Stomach (tissue), 4 donors: ENCODE data around the gene FLOT2.

Experiments
- EP300 ChIP-seq: sonication (generic); formaldehyde crosslinking; IDR thresholded peaks from one replicate; pipeline ENCODE4 v1.6.1; 2017; ENCODE audit warnings: antibody characterized with exemption
- POLR2A ChIP-seq, 4 donors: fragments of 450-650 bp; IDR thresholded peaks; one replicate each; pipeline ENCODE4 v1.6.1; 2016; ENCODE audit warnings: antibody characterized with exemption in 4 of 4, control low read depth in 2 of 4, mild to moderate bottlenecking in 1 of 4, moderate library complexity in 1 of 4
- POLR2AphosphoS5 ChIP-seq, 3 donors: sonication (generic); formaldehyde crosslinking; IDR thresholded peaks; one replicate each; pipeline ENCODE4 v1.6.1; 2016; ENCODE audit warnings: antibody characterized with exemption in 3 of 3
- TF ChIP-seq, protein P1 (sequence below), 7 experiments: fragments of 450-650 bp in 4 of 7; fragments of 200-600 bp in 3 of 7; sonication (generic) in 3 of 7; IDR thresholded peaks; one replicate each; pipeline ENCODE4 v1.5.1; 2016 to 2019; ENCODE audit warnings: antibody characterized with exemption in 7 of 7, control low read depth in 2 of 7, mild to moderate bottlenecking in 1 of 7

DNA sequence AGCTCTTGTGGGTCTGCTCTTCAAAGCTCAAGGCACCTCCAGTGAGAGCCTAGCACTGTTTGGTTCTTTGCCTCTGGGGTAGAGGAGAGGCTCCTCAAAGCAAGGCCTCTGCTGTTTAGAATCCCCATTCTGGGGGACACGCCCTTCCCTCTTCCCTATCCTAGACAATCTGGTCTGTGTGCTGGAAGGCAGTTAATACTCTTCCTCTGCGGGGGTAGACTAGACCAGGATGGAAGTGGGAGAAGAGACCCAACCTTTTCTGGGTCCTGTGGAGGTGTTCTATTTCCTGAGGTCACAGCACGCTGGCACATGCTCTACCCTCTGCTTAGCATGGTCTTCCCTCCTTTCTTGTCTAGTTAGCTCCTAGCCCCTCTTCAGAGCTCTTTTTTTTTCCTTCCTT lies 35.0 kb downstream of the FLOT2 start:
- TF ChIP-seq, protein P1, sequence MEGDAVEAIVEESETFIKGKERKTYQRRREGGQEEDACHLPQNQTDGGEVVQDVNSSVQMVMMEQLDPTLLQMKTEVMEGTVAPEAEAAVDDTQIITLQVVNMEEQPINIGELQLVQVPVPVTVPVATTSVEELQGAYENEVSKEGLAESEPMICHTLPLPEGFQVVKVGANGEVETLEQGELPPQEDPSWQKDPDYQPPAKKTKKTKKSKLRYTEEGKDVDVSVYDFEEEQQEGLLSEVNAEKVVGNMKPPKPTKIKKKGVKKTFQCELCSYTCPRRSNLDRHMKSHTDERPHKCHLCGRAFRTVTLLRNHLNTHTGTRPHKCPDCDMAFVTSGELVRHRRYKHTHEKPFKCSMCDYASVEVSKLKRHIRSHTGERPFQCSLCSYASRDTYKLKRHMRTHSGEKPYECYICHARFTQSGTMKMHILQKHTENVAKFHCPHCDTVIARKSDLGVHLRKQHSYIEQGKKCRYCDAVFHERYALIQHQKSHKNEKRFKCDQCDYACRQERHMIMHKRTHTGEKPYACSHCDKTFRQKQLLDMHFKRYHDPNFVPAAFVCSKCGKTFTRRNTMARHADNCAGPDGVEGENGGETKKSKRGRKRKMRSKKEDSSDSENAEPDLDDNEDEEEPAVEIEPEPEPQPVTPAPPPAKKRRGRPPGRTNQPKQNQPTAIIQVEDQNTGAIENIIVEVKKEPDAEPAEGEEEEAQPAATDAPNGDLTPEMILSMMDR (IDR thresholded peaks at IDR 0.05) = no peak
- TF ChIP-seq POLR2A (IDR thresholded peaks at IDR 0.05) = no peak
- no peak for TF ChIP-seq EP300
- TF ChIP-seq POLR2AphosphoS5 (IDR thresholded peaks at IDR 0.05) = no peak
